Inflammatory macrophage (primary cell): ENCODE results near the gene ZNF30.
"Not testable (repeated sequence)": the region's sequence is repeated elsewhere in the genome, so short reads cannot be mapped to it uniquely, and the experiment has no call there.

Source experiments
- DNase-seq, 2 donors: peaks; one replicate each; pipeline ENCODE4 v3.0.0-alpha.2; 2020 to 2022

The ZNF30 gene

DNA sequence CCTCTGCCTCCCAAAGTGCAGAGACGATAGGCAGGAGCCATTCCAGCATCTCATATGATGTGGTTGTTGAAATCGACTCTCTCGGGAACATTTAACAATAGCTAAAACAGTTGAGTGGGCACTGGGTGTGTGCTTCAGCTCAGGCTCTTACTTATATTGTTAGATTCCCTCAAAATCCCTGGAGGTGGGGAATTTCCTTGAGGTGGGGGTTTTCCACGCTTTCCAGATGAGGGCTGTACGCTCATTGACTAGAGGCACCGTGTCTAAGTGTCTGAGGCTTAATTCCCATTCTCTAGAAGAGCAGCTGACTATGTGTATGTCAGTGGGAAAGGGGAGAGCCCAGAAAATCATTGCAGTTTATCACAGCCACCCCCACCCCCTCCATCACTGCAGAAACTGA, 62.6 kb downstream of the ZNF30 start:
- no peak for DNase-seq

DNA sequence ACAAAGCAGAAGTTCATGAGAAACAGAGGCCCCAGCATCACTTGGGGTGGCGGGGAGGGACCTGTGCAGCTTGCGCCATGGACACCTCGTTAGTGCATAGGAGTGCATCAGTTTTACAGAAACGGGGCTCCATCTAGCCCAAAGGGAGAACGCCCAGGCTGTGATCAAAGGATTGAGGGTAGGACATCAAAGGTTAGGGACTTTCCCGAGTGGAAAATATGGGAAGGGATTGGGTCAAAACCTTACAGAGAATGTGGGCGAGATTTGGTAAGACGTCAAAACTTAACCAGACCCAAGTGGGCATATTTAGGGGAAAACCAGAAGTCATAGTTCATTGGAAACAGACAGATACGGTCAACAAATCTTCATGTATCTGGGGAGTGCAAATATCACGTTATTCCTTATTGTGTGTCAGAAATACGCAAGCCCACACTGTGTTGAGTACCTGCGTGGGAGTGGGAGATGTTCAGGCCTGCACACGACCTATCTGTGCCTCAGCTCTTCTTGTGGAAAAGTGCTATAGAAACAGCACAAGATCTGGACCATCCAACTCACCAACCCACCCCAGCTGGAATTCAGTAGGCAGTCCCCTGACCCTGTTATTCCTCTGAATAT, 64.0 kb downstream of the ZNF30 start:
- peak in 1 of 2 donors; percentile 5 for DNase-seq

DNA sequence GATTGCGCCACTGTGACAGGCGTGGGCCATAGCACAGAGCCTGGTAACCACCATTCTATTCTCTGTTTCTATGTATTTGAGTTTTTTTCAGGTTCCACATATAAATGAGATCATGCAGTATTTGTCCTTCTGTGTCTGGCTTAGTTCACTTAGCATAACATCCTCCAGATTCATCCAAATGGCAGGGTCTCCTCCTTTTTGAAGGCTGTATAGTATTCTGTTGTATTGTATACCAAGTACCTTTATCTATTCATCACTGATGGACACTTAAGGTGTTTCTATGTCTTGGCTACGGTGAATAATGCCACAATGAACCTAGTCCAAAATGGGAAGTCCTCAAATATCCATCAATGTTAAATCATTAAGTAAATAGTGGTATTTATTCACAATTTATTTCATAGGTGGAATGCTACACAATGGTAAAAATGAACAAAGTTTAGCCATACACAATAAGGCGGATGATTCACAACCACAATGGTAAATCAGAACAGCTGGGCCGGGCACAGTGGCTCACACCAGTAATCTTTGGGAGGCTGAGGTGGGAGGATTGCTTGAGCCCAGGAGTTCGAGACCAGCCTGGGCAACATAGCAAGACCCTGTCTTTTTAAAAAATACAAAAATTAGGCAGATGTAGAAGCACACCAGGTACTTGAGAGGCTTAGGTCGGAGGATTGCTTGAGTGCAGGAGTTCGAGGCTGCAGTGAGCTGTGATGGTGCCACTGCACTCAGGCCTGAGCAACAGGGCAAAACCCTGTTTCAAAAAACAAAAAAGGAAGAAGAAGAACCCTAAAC, 65.0 kb downstream of the ZNF30 start:
- DNase-seq = no peak

DNA sequence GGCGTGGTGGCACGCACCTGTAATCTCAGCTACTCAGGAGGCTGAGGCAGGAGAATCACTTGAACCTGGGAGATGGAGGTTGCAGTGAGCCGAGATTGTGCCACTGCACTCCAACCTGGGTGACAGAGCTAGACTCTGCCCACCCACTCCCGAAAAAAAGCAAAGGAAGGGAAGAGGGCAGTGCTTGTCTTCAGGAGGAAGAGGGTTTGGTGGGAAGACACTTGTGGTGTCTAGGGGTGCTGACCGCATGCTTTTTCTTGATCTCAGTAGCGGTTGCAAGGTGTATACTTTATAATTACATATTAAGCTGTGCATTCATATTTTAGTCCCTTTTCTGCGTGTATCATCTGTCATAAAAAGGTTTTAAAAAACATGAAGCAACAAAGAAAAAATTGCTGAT, 65.9 kb downstream of the ZNF30 start:
- not testable (repeated sequence) for DNase-seq

DNA sequence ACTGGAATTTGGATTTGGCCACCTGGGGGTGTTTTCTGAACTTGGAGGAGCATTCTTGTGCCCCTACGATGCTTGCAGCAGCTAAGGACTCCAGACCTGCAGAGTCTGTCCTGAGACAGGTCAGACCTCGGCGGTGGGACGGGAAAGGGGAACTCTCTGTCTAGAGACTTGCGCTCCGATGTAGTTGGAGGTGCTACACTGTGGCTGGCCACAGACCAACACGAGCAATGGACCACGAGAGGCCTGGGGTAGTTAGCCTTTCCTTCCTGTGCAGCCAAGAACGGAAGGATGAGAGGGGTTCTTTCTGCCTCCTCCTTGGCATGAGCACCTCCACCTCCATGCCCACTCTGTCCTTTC, 67.6 kb downstream of the ZNF30 start:
- no peak for DNase-seq
